NCI-H446 treated with DMSO at 0.1 percent for 48 hours (cell line): ENCODE data around the gene SPIB.
"Not testable (repeated sequence)": the region's sequence is repeated elsewhere in the genome, so short reads cannot be mapped to it uniquely, and the experiment has no call there.

Source experiments
- DNase-seq: peaks from one replicate; lab custom pipeline; 2025; lab: John Stamatoyannopoulos, UW

The SPIB gene

DNA sequence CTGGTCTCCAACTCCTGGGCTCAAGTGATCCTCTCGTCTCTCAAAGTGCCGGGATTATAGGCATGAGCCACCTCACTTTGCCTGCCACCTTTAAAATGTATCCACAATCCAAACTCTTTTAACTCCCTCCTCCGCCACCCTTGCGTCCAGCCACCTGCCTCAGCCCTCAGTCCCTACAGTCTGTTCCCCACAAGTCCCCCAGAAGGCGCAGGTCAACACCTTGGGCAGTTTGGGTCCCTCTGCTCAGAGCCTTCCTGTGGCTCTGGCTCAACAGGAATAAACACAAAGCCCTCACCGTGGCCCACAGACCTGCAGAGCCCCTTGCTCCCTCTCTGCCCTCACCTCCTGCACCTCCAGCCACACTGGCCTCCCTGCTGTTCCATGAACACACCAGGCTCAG, 50.1 kb downstream of the SPIB start:
- DNase-seq: no peak

DNA sequence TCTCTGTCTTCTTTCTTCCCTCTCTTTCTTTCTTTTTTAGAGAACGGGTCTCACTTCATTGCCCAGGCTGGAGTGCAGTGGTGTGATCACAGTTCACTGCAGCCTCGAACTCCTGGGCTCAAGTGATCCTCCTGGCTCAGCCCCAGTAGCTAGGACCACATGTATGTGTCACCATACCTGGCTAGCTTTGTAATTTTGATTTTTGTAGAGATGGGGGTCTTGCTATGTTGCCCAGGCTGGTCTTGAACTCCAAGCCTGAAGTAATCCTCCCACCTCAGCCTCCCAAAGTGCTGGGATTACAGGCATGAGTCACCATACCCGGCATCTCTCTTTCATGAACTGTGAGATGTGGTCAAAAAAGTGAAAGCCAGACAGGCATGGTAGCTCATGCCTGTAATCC, 54.6 kb downstream of the SPIB start:
- DNase-seq: not testable (repeated sequence)

DNA sequence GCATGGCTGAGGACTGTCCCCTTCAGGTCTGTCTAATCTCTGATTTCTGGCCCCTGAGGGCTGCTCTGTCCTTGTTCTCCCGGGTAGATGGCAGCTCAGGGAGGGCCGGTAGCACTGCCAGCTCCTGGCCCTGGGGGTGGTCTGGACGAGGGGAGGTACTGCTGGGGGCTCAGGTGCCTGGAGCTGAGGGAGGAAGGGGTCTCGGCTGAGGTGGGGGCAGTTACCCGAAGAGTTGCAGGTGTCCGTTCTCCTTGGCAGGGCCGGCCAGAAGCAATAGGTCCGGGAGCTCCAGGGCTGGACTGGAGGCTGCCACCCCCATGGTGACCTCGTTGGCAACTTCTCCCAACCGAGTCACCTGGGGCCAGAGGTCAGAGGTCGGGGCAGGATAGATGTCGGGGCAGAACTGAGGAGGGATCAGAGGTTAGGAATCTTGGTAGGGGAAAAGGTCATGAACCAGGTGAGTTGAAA, 56.4 kb downstream of the SPIB start:
- DNase-seq: no peak

DNA sequence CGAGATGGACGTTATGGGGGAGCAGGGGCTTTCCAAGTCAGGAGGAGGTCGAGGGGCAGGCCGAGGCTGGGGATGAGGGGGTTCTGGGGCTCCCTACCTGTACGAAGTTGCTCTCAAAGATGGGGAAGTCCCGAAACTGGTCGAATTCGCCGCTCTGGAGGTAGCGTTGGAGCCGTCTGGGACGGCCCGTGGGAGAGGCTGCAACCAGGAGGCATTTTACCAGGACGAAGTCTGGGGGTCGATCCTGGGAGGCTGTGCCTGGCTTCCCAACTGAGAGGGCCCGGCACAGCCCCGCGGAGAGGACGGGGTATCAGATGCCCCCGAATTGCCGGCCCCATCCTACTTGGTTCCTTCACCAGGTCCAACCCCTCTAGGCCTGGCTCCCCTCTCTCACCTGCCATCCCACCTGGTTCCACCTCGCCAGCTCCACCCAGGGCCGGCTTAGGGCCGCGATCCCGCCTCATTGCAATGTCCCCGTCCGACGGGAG, 57.0 kb downstream of the SPIB start:
- DNase-seq: no peak

DNA sequence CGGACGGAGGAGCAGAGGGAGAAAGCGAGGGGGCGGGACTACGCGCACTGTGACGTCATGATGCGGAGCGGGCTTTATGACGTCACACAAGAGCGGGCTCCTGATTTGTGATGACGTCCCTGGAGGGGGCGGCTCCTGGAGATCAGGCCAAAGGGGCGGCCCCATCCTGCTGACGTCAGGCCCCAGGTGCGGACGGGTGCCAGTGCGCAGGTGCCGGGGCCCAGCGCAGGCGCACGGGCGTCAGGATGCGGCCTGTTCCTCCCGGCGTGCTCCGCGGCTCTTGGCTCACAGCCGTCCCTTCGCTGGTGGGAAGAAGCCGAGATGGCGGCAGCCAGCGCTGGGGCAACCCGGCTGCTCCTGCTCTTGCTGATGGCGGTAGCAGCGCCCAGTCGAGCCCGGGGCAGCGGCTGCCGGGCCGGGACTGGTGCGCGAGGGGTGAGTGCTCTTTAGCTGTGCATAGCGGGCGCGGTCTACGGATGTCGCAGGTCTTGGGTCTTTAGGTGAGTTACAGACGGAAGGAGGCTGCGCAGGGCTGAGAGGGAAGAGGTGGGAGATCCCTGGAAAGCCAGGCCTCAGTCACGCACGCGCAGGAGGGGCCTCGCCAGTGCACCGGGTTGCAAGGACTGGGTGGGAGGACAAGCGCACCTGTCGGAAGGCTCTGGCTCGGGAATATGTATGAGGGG, 57.6 kb downstream of the SPIB start, which contains the start of the genes EMC10 and GARIN5A:
Gene EMC10 (plus strand): TSS at position 284 of the 683 bp plus-strand sequence. CDS start 38 bp downstream, at position 322.
Gene GARIN5A (minus strand): TSS at position 625 of the 683 bp plus-strand sequence. CDS start 460 bp downstream, at position 165.
- peak; percentile 63 for DNase-seq

DNA sequence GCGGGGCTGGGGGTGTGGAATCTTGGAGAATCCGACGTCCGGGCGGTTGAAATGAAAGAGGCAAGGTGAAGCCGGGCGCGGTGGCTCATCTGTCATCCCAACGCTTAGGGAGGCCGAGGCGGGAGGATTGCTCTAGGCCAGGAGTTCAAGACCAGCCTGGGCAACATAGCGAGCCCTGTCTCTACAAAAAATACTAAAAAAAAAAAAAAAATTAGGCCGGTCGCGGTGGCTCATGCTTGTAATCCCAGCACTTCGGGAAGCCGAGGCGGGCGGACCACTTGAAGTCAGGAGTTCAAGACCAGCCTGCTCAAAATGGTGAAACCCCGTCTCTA, 58.1 kb downstream of the SPIB start:
- no peak for DNase-seq

DNA sequence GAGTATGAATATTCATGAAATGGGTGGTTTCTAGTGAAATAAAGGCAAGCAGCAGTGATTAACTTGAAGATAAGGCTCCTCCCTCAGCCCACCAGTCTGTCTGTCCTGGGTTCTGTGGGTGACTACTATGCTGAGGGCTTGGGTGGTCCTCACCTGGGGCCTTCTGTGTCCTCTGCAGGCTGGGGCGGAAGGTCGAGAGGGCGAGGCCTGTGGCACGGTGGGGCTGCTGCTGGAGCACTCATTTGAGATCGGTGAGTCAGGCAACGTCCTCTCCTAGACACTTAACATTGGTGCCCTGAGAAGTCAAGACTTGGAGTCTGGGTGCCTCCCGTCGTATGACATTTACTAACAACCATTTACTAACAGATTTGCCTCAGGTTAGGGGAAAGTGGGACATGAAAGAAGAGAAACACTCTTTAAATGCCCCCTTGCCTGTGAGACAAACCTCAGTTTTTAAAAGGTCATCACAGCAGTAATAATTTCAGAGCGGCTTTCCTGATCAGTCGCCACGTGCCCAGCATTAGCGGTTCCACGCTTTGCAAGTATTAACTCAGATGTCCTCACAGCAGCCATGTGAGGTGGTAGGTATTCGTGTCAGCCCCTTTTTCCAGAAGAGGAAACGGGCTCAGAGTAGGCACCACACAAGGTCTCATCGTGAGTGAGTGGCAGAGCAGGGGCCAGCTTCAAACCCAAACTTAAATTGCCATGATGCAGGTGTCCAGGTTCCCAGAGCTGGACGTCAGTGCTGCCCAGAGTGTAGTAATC, 59.2 kb downstream of the SPIB start:
- no peak for DNase-seq

DNA sequence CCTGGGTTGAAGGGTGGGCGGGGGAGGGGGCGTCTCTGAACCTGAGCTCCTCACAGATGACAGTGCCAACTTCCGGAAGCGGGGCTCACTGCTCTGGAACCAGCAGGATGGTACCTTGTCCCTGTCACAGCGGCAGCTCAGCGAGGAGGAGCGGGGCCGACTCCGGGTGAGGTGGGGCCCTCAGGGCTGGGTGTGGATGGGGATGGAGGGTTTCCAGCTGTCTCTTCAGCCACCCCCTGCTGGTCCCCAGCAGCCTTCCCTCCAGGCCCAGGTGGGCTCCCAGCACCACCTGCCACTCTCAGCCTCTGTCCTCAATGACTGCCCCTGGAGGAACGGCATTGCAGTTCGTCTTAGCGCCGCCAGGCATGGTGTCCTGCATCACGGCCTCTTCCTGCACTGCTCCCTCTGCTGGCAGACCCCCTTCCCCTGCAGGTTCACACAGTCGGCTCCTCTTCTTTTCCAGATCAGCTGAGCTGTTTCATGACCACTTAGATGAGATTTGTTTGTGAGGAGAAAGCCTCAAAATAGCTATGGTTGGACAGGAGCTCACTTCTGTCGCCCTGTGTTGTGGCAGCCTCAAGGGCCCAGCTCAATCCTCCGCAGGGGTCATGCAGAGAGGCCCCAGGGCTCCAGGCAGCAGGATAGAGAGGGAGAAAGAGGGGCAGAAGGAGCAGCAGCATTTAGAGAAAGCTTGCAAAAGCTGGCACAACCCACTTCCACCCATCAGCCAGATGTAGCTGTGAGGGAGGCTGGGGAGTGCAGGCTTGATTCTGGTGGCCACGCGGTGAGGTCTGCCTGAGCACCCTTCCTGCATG, 60.4 kb downstream of the SPIB start:
- no peak for DNase-seq

DNA sequence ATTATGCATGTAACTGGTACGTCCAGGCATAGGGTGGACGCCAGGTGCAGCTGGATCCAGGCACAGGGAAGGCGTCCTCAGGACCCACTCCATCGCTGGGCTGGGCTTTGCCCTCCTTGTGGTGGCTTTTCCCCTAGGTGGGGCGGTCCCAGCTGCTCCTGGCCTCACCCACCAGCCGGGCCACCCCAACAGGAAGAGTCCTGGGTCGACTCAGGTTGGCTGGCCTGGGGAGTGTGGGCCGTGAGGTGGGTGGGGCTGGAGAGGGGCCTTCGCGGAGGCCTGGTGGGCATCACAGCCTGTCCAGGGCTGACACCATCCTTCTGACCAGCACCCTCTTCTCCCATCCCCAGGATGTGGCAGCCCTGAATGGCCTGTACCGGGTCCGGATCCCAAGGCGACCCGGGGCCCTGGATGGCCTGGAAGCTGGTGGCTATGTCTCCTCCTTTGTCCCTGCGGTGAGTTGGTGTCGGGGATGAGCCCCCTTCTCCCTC, 61.1 kb downstream of the SPIB start:
- no peak for DNase-seq

DNA sequence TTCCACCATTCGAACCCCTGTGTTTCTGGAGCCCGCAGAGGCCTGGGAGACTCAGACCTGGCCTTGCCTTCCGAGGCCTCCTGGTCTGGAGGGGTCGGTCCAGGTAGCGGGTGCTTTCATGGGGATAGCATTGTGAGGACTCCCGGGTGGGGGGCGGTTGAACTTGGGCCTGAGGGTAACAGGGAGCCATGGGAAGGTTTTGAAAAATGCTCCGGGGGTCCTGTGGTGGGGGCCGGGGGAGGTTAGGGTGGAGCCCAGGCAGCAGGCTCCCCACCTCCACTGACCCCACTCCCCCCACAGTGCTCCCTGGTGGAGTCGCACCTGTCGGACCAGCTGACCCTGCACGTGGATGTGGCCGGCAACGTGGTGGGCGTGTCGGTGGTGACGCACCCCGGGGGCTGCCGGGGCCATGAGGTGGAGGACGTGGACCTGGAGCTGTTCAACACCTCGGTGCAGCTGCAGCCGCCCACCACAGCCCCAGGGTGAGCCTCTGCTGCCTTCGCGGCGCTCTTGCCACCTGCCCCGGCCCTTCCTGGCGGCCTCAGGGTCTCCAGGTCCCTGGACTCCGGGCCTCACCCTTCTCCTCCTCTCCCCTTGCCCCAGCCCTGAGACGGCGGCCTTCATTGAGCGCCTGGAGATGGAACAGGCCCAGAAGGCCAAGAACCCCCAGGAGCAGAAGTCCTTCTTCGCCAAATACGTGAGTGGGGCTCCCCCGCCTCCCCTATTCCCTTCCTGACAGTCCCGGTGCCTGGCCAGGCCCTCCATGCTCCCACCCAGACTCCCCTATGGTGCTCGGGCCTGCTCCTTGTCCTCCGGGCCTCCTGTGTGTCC, 61.8 kb downstream of the SPIB start:
- DNase-seq: no peak
